Rectal smooth muscle tissue (tissue), 1 donor: ENCODE measurements around the gene NODAL.

Experiments
- H3K27ac ChIP-seq: one replicate; pipeline ENCODE4 v1.7.0; 2013; ENCODE audit warnings: low read depth, low read length, inconsistent platforms
- H3K27me3 ChIP-seq: one replicate; pipeline ENCODE4 v1.7.0; 2013; ENCODE audit warnings: low read length; ENCODE audit not compliant: control insufficient read depth, insufficient read depth
- H3K36me3 ChIP-seq: one replicate; pipeline ENCODE4 v1.7.0; 2013; ENCODE audit warnings: low read length; ENCODE audit not compliant: control insufficient read depth, insufficient read depth
- H3K4me1 ChIP-seq: one replicate; pipeline ENCODE4 v1.7.0; 2013; ENCODE audit warnings: low read length; ENCODE audit not compliant: control insufficient read depth, insufficient read depth
- H3K4me3 ChIP-seq: one replicate; pipeline ENCODE4 v1.7.0; 2013; ENCODE audit warnings: low read length
- H3K9ac ChIP-seq: one replicate; pipeline ENCODE4 v1.7.0; 2013; ENCODE audit warnings: low read length

Gene NODAL

DNA sequence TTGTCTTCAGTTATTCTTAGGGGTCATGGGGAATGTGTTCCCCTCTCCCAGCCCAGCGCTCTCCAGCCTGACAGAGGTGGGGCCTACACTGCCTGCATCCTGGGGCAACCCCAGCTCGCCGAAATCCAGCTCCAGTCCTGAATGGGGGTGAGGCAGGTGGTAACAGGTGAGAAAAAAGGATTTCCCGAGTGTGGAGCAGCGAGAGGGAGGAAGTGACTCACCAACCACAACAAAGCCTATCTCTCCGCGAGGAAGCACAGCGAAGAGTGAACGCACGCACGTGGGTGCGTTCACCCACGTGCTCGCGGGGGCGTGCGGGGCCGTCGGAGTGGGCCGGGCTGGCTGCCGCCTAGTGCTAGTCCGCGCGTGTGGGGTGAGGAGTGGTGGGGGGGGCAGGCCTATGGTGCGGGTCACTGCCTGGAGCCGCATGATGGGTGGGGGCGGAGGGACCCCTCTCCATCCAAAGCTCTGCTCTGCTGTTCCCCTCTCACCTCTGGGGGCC, 36.2 kb upstream of the NODAL start:
- Histone ChIP-seq H3K27ac (peak overlapping the region; percentile 85), H3K4me1 (peaks cover 12% of the 10 kb centered on the region), H3K36me3 (no peaks in the 10 kb centered on the region), H3K4me3 (peak overlapping the region; percentile 73), H3K27me3 (no peaks in the 10 kb centered on the region), H3K9ac (no peak overlapping the region)

DNA sequence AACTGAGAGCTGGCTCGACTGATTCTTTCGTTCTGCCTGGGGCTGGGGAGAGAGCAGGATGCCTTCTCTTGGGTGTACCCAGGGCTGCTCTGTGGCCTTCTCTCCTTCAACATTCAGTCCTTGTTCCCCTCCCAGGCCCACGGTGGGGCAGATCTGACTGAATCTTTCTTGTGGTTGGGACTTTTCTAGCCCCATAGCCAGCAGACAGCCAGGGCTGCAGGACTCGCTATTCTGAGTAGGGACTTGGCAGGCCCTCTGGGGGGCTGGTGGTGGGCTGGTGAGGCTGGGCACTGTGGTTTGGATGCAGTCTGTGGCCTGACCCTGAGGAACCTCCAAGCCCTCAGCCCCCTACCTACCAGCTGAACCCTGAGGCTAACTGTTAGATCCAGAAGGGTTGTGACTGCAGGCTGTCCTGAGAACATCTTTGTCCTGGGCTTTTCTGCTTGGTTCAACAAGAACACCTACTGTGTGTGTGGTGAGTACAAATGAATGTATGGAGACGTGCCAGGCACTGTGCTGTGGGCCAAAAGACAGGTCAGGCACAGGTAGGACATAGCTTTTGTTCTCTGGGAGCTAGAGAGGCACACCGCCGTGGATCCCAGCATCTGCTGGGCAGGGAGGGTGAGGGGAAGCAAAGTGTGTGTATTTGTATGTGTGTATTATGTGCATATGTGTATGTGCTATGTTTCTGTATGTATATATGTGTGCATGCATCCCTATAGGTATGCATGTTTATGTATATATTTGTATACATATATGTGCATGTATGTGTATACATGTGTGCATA, 35.0 kb upstream of the NODAL start:
- no peaks in the 10 kb centered on the region for H3K27me3 ChIP-seq
- no peak overlapping the region for H3K4me3 ChIP-seq
- H3K36me3 ChIP-seq, result no peaks in the 10 kb centered on the region
- H3K4me1 ChIP-seq, result peaks cover 2% of the 10 kb centered on the region
- H3K27ac ChIP-seq, result no peak overlapping the region
- H3K9ac ChIP-seq, result no peak overlapping the region

DNA sequence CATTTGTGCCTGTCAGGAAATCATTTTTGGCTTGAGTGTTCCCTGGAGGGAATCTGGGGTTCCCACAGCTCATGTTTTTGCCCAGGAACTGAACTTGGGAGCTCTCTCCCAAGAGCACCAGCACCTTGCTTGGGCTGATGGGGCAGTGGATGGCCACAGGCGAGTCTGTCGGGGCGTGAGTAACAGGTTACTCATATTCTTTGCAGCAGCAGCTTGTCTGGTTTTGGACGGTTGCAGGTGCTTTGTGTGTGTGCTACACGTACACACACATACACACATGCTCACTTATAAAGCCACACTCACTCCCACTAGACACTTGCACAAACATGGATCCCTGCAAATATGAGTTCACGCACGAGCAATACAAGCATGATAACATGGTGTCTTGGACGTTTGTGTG, 34.2 kb upstream of the NODAL start:
- H3K36me3 ChIP-seq, result no peaks in the 10 kb centered on the region
- no peak overlapping the region for H3K9ac ChIP-seq
- H3K4me1 ChIP-seq, result peaks cover 2% of the 10 kb centered on the region
- H3K27ac ChIP-seq, result no peak overlapping the region
- H3K27me3 ChIP-seq, result no peaks in the 10 kb centered on the region
- H3K4me3 ChIP-seq, result no peak overlapping the region

DNA sequence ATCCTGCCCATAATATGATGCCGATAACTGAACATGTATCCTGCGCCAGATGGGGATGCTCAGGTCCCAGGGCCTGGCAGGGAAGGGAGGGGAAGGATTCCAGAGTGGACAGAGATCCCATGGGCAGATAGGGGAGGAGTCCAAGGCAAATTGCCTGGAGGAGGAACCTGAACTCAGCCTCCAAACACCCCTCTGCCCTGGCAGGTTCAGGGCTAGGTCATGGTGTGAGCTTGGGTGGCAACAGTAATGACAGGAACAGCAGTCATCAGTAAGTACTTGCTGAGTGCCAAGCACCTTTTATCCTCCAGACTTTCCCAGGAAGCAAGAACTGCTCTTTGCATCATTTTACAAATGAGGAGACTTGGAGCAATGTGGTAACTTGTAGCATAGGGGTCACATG, 33.3 kb upstream of the NODAL start:
- Histone ChIP-seq H3K36me3 (no peaks in the 10 kb centered on the region), H3K9ac (no peak overlapping the region), H3K27me3 (no peaks in the 10 kb centered on the region), H3K4me1 (peaks cover 2% of the 10 kb centered on the region), H3K4me3 (no peak overlapping the region), H3K27ac (no peak overlapping the region)

DNA sequence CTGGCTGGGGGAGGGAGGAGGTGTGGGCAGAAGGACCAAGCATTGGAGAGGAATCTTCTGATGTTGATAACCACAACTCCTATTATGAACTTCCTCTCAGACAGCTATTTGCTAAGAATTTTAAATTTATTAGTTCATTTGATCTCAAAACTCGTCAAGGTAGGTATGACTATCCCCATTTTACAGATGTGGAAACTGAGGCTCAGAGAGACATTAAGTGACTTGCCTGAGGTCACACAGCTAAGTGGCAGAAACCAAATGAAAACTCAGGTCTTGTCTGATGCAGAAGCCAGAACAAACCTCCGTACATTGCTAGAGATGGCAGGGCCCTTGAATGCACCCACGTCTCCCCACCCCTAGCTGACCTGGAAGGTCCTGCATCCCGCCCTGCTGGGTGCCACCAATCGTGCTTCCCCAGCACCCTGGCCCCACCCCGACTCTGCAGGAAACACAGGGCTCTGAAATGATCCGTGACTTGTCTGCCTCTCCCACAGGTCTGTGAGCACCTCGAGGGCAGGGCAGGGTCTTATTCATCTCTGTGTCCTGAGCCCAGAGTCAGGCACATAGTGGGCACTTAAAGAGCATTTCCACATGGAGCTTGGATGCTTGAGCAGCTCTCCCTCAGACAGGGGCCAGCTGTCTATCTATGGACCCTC, 31.4 kb upstream of the NODAL start:
- Histone ChIP-seq H3K9ac (no peak overlapping the region), H3K4me3 (no peak overlapping the region), H3K27ac (no peak overlapping the region), H3K27me3 (no peaks in the 10 kb centered on the region), H3K36me3 (no peaks in the 10 kb centered on the region), H3K4me1 (peaks cover 2% of the 10 kb centered on the region)

DNA sequence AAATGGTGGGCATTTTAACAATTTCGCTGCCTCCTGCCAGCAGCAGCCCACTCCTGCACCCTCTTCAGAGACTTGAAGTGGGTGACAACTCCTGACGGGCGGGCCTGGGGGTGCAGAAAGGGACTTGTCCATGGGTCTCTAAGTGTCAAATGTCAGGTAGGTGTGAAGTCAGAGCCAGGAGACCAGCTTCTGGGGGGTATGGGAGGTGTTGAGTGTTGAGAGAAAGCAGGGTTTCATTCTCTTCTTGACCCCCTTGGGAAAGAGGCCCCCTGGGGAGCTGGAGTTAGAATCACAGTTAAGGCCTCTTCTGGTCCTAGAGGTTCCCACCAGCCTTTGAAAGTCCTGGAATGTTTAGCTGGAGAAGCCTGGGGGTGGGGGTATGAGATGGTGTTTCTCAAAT, 25.5 kb upstream of the NODAL start:
- Histone ChIP-seq H3K27me3 (no peaks in the 10 kb centered on the region), H3K9ac (no peak overlapping the region), H3K27ac (no peak overlapping the region), H3K4me3 (no peak overlapping the region), H3K36me3 (no peaks in the 10 kb centered on the region), H3K4me1 (no peaks in the 10 kb centered on the region)

DNA sequence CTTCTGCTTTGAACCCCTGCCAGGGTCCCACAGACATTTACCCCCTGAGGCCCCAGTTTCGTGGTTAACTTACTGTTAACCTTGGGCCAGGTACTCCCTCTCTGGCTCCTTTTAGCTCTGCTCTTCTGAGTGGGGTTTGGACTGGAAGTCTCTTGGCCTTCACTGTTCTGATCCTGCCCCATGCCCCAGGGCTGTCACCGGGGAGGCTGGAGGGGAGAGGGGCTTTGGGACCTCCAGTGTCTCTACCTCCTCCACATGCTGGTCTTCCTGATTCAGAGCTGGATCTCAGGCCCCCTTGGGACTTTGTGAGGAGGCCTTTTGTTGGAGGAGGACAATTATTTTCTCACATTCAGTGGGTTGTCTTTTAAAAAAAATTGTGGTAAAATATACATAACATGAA, 24.4 kb upstream of the NODAL start:
- Histone ChIP-seq H3K27ac (no peak overlapping the region), H3K4me1 (peaks cover 3% of the 10 kb centered on the region), H3K4me3 (no peak overlapping the region), H3K9ac (no peak overlapping the region), H3K27me3 (no peaks in the 10 kb centered on the region), H3K36me3 (no peaks in the 10 kb centered on the region)

DNA sequence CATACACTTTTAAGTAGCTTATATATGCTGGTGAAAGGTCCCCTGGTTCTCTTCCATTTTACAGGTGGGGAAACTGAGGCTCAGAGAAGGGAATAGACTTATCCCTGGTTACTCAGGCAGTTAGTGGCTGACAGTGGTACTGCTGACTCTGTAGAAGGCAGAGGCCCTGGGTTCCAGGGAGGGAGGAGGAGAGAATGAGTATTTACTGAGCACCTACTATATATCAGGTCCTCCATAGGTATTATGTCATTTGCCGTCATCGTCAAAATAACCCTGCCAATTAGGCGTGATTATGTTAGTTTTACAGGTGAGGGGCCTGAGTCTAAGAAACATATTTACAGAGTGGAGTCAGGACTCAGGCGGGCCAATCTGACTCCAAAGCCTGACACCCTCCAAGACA, 23.8 kb upstream of the NODAL start:
- Histone ChIP-seq H3K4me1 (peaks cover 3% of the 10 kb centered on the region), H3K27ac (no peak overlapping the region), H3K4me3 (no peak overlapping the region), H3K9ac (no peak overlapping the region), H3K36me3 (no peaks in the 10 kb centered on the region), H3K27me3 (no peaks in the 10 kb centered on the region)

DNA sequence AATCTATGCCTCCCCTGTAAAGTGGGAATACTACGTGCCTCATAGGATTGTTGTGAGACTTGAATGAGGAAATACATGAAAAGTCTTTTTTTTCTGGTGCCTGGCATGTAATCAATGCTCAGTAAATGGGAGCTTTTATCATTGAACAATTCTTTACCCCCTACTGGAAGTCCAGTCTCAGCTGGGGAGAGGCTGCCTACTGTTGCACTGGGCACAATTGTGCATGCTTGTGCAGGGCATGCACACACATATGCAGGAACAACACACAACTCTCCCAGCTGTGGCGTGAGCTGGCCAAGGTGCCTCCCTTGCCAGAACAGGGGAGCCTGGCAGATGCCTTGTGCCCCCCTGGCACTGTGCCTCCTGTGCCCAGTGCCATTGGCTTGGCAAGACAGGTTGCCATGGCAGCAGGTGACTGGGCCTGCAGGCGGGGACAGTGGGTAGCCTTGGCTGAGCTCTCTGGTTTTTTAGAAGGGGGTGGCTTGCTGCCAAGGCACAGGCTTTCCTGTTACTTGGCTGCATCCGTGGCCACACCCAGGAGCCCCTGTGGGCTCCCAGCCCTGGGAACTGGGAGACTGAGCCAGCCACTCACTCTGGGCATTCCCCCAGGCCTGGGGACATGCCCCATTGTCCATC, 21.0 kb upstream of the NODAL start:
- H3K4me1 ChIP-seq, result peaks cover 12% of the 10 kb centered on the region
- H3K36me3 ChIP-seq, result no peaks in the 10 kb centered on the region
- peak overlapping the region; percentile 27 for H3K27ac ChIP-seq
- no peak overlapping the region for H3K4me3 ChIP-seq
- H3K27me3 ChIP-seq, result no peaks in the 10 kb centered on the region
- no peak overlapping the region for H3K9ac ChIP-seq

DNA sequence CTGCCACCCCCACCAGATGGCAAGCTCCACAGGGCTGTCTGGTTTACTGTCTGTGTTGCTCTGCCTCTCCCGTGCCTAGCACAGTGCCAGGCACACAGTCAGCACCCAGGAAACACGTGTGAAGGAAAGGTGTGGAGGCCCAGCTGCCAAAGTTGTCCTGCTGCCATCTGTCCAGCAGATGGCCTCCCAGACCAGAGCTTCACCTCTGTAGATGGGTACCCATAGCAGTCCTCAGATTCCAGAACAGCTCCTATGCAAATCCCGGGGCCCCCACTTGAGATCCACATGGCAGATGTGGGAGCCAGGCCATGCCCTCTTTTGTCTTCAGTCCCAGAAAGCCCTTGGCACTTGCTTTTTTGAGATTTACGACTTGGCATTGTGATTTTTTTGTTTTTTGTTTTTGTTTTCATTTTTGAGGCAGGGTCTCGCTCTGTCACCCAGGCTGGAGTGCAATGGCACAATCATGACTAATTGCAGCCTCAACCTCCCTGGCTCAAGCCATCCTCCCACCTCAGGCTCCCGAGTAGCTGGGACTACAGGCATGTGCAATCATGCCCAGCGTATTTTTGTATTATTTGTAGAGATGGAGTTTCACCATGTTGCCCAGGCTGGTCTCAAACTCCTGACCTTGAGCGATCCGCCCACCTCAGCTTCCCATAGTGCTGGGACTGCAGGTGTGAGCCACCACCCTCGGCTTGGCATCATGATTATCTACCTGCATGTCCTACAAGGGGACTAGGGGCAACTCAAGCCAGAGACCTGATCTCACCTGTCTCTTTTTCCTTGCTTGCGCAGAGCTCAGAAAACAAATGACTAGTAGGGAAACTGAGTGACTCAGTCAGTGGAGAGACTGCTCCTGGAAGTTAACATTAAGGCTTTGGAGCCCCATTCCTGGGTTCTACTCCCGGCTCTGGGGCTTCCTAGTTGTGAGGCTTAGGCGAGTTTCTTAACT, 20.2 kb upstream of the NODAL start:
- Histone ChIP-seq H3K9ac (no peak overlapping the region), H3K27ac (no peak overlapping the region)

DNA sequence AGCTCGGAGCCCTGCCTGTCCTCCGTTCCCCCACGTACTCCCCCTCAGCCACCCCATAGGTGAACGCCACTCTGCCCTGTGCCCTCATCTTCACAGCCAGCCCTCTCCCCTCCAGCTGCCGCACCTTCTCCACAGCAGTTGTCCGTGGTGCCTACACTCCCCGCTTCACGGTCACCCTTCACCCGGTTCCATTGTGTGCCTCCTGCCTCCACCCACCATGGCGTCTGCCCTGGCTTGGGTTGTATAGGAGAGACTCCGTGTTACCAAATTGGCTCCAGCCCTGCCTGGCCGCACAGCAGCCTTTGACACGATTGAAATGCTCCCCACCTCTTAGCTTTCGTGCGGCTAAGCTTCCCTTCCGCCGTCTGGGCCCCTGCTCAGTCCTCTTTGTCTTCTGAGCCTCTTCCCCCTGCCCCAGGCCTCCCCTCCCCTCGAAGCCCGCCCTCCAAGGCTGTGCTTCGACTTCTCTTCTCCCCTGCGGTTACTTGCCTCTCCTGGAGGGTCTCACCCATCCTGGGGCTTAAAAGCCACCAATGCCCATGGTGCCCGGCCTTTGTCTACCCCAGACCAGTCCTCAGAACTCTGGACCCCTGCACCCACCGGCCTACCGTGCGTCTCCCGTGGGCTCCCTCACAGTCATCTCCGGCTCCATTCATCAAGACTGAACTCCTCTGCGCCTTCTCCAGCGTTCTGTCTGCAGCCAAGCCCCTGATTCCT, 18.5 kb upstream of the NODAL start:
- Histone ChIP-seq H3K27ac (peak overlapping the region; percentile 94), H3K27me3 (no peaks in the 10 kb centered on the region), H3K4me1 (peaks cover 12% of the 10 kb centered on the region)

More for the DNA sequence above, 20.2 kb upstream of the NODAL start:
- Histone ChIP-seq H3K36me3 (no peaks in the 10 kb centered on the region), H3K4me1 (peaks cover 12% of the 10 kb centered on the region), H3K27me3 (no peaks in the 10 kb centered on the region), H3K4me3 (no peak overlapping the region)

More for the DNA sequence above, 18.5 kb upstream of the NODAL start:
- Histone ChIP-seq H3K9ac (no peak overlapping the region), H3K4me3 (no peak overlapping the region), H3K36me3 (no peaks in the 10 kb centered on the region)
